ENCODE data around the gene HMHB1.

HMHB1 gene

GRCh38 chr5:143842920-143843319 lies 31.0 kb downstream of the HMHB1 start:
- no peak overlapping the region for H3K27ac ChIP-seq (ENCODE audit: low read length)
- no peak overlapping the region for H3K9ac ChIP-seq (ENCODE audit: low read depth, low read length)
- H3K4me1 ChIP-seq (ENCODE audit: insufficient read depth, low read length): no peaks in the 10 kb centered on the region
- no peak overlapping the region for H3K4me3 ChIP-seq (ENCODE audit: low read length)
- no peaks in the 10 kb centered on the region for H3K27me3 ChIP-seq (ENCODE audit: insufficient read depth, low read length)
- no peaks in the 10 kb centered on the region for H3K9me3 ChIP-seq (ENCODE audit: insufficient read depth, low read depth, low read length)
- no peaks in the 10 kb centered on the region for H3K36me3 ChIP-seq (ENCODE audit: insufficient read depth, low read depth, low read length)

GRCh38 chr5:143843461-143843860 lies 31.5 kb downstream of the HMHB1 start:
- Histone ChIP-seq H3K4me3 (ENCODE audit: low read length) (no peak overlapping the region), H3K27me3 (ENCODE audit: insufficient read depth, low read length) (no peaks in the 10 kb centered on the region), H3K27ac (ENCODE audit: low read length) (no peak overlapping the region), H3K9ac (ENCODE audit: low read depth, low read length) (no peak overlapping the region), H3K9me3 (ENCODE audit: insufficient read depth, low read depth, low read length) (no peaks in the 10 kb centered on the region), H3K36me3 (ENCODE audit: insufficient read depth, low read depth, low read length) (no peaks in the 10 kb centered on the region), H3K4me1 (ENCODE audit: insufficient read depth, low read length) (no peaks in the 10 kb centered on the region)

- no peak overlapping the region for H3K4me3 ChIP-seq (ENCODE audit: low read length)
- H3K36me3 ChIP-seq (ENCODE audit: insufficient read depth, low read depth, low read length): no peaks in the 10 kb centered on the region
- H3K4me1 ChIP-seq (ENCODE audit: insufficient read depth, low read length): no peaks in the 10 kb centered on the region
- H3K9me3 ChIP-seq (ENCODE audit: insufficient read depth, low read depth, low read length): peaks cover 17% of the 10 kb centered on the region
- H3K9ac ChIP-seq (ENCODE audit: low read depth, low read length): no peak overlapping the region
- H3K27ac ChIP-seq (ENCODE audit: low read length): no peak overlapping the region
- no peaks in the 10 kb centered on the region for H3K27me3 ChIP-seq (ENCODE audit: insufficient read depth, low read length)
Observed at GRCh38 chr5:143850050-143850683, 38.2 kb downstream of the HMHB1 start.

- no peaks in the 10 kb centered on the region for H3K4me1 ChIP-seq (ENCODE audit: insufficient read depth, low read length)
- H3K27me3 ChIP-seq (ENCODE audit: insufficient read depth, low read length): no peaks in the 10 kb centered on the region
- peaks cover 17% of the 10 kb centered on the region for H3K9me3 ChIP-seq (ENCODE audit: insufficient read depth, low read depth, low read length)
- H3K27ac ChIP-seq (ENCODE audit: low read length): no peak overlapping the region
- H3K9ac ChIP-seq (ENCODE audit: low read depth, low read length): no peak overlapping the region
- H3K4me3 ChIP-seq (ENCODE audit: low read length): no peak overlapping the region
- no peaks in the 10 kb centered on the region for H3K36me3 ChIP-seq (ENCODE audit: insufficient read depth, low read depth, low read length)
Observed at GRCh38 chr5:143851383-143851782, 39.4 kb downstream of the HMHB1 start.

- Histone ChIP-seq H3K9me3 (ENCODE audit: insufficient read depth, low read depth, low read length) (no peaks in the 10 kb centered on the region), H3K9ac (ENCODE audit: low read depth, low read length) (no peak overlapping the region), H3K4me3 (ENCODE audit: low read length) (no peak overlapping the region), H3K36me3 (ENCODE audit: insufficient read depth, low read depth, low read length) (no peaks in the 10 kb centered on the region), H3K4me1 (ENCODE audit: insufficient read depth, low read length) (no peaks in the 10 kb centered on the region), H3K27ac (ENCODE audit: low read length) (no peak overlapping the region), H3K27me3 (ENCODE audit: insufficient read depth, low read length) (no peaks in the 10 kb centered on the region)
Observed at GRCh38 chr5:143860211-143860610, 48.2 kb downstream of the HMHB1 start.

- no peak overlapping the region for H3K27ac ChIP-seq (ENCODE audit: low read length)
- no peaks in the 10 kb centered on the region for H3K27me3 ChIP-seq (ENCODE audit: insufficient read depth, low read length)
- H3K9me3 ChIP-seq (ENCODE audit: insufficient read depth, low read depth, low read length): no peaks in the 10 kb centered on the region
- H3K4me1 ChIP-seq (ENCODE audit: insufficient read depth, low read length): no peaks in the 10 kb centered on the region
- no peak overlapping the region for H3K9ac ChIP-seq (ENCODE audit: low read depth, low read length)
- no peak overlapping the region for H3K4me3 ChIP-seq (ENCODE audit: low read length)
- no peaks in the 10 kb centered on the region for H3K36me3 ChIP-seq (ENCODE audit: insufficient read depth, low read depth, low read length)
Observed at GRCh38 chr5:143862271-143862670, 50.3 kb downstream of the HMHB1 start.

DNA sequence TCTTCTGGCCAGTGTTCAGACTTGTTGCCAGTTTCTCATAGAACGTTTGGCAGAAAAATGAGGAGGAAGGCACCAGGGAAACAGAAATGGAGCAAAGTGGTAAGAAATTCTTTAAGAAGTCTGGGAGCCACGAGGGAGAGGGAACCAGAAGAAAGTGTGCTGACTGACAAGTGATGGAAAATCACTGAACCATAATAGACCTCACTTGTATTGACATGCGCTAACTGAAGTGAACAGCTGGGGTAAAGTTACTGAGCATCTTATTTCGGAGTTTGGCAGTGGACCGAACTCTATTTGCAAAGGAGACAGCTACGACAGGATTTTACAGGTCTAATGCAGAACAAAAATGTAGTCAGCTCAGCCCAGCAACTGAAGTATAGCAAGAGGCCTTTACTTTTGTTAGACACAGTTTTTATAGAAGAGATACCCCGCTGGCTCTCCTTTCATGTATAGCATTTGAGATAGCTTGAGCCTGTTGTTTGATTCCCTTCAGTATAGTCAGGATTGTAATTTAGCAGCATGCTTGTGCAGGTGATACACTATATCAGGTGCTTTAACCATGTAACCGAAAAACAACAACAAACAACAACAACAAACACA lies 53.6 kb downstream of the HMHB1 start:
- Histone ChIP-seq H3K9ac (ENCODE audit: low read depth, low read length) (no peak overlapping the region), H3K36me3 (ENCODE audit: insufficient read depth, low read depth, low read length) (no peaks in the 10 kb centered on the region), H3K4me1 (ENCODE audit: insufficient read depth, low read length) (peaks cover under 1% of the 10 kb centered on the region; the same call in 1 of the 2 replicates), H3K4me3 (ENCODE audit: low read length) (no peak overlapping the region), H3K27ac (ENCODE audit: low read length) (no peak overlapping the region), H3K27me3 (ENCODE audit: insufficient read depth, low read length) (no peaks in the 10 kb centered on the region), H3K9me3 (ENCODE audit: insufficient read depth, low read depth, low read length) (no peaks in the 10 kb centered on the region)

Measured in iPS-20b (cell line).